ENCODE measurements around the gene SPOCK1.

The SPOCK1 gene

DNA sequence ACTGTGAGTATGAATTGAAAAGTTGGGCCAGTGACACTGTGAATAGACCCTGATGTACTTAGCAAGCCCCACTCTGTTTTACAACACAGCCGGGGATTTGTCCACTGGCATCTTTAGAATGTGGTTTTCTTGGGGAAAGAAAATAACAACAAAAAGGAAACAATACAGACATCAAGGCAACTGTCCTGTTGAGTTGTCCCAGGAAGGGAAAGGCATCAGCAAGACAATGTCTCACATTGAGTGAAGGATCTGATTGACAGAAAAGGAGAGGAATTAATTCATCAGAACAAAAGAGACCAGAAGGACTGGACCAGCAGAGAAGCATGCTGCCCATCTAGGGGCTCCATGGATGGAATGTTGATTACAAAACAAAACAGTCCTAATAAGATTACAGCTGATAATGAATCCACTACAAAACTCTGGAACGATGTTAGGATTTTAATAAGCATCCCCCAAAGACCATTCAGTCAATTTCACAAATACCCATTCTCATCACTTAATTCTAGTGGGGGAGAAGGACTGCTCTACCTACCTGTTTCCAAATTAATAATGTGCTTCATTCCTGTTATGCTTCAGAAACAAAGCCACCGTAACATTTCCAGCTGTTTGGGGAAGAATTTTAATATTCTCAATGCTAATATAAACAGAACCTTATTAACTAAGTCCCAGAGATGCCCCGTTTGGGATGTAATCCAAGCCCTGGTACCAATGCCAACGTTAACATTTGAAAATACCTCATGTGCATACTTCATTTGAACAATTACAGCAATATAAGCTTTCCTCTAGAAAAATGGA lies 298.0 kb downstream of the SPOCK1 start:
- no peak for DNase-seq (ENCODE audit: low read depth in 3 of 3)

DNA sequence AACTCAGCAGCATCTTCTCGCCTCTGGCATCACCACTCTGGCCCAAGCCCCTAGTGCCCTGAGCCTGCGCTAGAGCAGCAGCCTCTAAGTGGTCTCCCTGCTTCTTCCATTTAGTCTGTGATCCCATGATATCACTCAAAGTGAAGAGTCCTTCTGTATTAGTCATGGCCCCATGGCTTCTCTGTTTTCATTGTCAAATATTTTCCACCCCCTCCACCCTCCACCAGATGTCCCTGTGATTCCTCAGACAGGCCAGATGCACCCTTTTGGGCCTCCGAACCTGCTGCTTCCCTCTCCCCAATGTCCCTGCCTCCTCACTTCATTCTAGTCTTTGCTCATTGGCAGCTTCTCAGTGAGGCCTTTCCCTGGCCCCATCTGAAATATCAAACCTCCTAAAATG lies 299.2 kb downstream of the SPOCK1 start:
- no peak for DNase-seq (ENCODE audit: low read depth in 3 of 3)

DNA sequence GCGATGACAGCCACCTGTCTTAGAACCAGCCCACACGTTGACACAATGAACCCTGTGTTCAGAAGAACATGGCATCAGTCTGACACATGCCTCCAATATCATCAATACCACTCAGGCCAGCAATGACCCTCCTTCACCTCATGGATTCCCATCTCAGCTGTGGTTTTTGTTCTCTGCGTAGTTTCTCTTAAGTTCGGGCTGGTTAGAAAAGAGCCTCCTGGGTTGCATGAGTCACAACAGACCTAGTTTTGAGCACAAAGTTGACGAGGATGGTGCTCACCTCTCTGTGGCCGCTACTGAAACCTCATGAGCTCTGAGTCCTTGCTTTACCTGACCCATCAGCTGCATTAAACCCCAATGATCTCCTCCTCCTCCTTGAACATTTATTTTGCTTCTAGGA lies 299.9 kb downstream of the SPOCK1 start:
- no peak for DNase-seq (ENCODE audit: low read depth in 3 of 3)

GRCh38 chr5:137195483-137195882 lies 303.6 kb downstream of the SPOCK1 start:
- no peak for DNase-seq (ENCODE audit: low read depth in 3 of 3)

DNA sequence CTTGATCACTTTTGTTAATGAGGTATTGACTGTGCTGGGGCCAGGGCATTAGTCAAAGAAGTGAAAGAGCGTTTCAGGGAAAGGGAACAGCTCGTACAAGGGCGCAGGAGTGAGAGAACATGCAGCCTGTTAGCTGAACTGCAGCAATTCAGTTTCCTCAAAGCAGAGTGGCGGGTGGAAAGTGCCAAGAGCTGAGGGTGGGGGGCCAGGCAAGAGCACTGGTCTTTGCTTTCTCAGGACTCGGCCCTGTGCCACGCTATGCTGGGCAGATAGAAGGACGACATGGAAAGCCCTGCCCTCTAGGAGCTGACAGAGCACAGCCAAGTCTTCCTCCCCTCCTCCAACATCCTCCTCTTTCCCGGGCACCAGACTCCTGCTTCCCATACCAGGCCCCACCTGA lies 304.8 kb downstream of the SPOCK1 start:
- no peak for DNase-seq (ENCODE audit: low read depth in 3 of 3)

DNA sequence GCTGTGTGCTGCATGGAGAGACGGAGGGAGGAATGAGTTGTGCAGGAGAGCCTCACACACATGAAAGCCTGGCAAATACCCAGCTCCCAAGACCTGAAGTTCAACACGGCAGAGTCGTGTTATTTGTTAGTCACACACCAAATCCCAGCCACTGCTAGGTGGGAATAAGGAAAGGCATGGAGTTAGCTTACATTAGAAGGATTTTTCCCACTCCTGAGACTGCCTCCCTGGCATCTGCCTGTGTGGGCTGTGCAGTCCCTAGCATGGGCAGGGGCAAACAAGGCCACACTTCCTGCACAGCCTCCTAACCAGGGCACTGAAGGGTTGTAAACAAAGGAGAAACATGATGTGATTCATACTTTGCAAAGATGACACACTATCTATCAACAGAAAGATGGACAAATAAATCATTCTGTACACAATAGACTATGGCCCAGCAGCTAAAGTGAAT lies 306.8 kb downstream of the SPOCK1 start:
- DNase-seq (ENCODE audit: low read depth in 3 of 3) = no peak

DNA sequence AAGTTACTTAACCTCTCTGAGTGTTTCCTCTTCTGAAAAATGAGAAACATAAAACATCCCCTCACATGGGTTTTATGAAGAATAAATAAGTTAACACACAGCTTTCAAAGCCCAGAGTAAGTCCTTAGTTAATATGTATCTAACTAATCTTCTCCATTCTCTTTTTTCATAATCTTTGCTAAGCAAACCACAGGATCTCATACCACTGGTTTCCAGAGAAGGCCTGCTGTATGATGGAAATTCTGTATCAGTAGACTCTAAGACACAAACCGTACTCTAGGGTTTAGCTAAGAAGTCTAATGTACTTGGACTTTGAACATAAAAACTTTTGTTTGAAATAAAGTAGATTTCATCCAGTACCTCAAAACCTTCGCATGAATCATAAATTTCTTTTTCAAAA lies 307.9 kb downstream of the SPOCK1 start:
- no peak for DNase-seq (ENCODE audit: low read depth in 3 of 3)

DNA sequence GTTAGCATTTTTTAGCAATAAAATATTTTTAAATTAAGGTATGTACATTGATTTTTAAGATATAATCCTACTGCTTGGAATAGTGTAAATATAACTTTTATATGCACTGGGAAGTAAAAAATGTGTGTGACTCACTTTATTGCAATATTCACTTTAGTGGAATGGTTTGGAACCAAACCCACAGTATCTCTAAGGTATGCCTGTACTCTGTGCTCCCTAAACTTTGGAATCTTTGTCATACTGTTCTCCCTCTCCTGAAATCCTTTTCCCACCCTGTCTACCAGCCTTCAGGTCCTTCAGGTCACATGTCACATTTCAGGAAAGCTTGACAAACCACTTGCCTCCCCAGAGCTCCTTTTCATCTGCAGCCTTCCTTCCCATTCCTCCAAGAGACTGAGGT lies 308.7 kb downstream of the SPOCK1 start:
- DNase-seq (ENCODE audit: low read depth in 3 of 3) = no peak

DNA sequence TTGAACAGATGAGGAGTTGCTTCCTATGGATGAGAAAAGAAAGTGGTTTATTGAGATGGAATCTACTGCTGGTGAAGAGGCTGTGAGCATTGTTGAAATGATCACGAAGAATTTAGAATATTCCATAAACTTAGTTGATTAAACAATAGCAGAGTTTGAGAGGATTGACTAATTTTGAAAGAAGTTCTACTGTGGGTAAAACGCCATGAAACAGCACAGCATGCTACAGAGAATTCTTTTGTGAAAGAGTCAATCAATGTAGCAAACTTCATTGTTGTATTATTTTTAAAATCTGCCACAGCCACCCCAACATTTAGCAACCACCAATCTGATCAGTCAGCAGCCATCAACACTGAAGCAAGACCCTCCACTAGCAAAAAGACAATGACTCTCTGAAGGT lies 309.1 kb downstream of the SPOCK1 start:
- no peak for DNase-seq (ENCODE audit: low read depth in 3 of 3)

DNA sequence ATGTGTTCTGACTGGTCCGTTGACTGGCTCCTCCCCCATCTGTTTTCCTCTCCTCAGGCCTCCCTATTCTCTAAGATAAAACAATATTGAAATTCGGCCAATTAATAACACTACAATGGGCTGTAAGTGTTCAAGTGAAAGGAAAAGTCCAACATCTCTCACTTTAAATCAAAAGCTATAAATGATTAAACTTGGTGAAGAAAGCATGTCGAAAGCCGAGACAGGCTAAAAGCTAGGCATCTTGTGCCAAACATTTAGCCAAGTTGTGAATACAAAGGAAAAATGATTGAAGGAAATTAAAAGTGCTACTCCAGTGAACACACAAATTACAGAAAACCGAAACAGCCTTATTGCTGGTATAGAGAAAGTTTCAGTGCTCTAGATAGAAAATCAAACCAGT lies 310.6 kb downstream of the SPOCK1 start:
- no peak for DNase-seq (ENCODE audit: low read depth in 3 of 3)

- no peak for DNase-seq (ENCODE audit: low read depth in 3 of 3)
These were observed 312.2 kb downstream of the SPOCK1 start for GRCh38 chr5:137186759-137187461.

DNA sequence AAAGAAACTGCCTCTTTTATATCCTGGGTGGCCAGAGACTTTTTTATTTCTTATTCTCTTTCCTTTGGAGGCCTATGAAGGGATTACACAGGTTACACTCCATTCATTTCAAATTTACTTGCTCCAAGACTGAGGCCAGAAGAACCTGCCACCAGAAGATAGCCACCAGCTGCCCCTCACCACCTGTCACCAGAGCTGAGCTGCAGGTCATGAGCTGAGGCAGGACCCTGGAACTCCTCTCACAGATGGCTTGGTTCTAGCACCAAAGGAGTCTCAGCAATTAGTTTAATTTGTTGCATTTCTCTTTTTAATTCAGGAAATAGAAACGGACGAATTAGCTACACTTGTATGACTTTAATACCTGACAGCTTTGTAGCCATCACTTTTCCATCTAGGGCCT lies 313.9 kb downstream of the SPOCK1 start:
- DNase-seq (ENCODE audit: low read depth in 3 of 3) = no peak

- no peak for DNase-seq (ENCODE audit: low read depth in 3 of 3)
These were observed 314.4 kb downstream of the SPOCK1 start for GRCh38 chr5:137184734-137185133.

- no peak for DNase-seq (ENCODE audit: low read depth in 3 of 3)
These were observed 316.6 kb downstream of the SPOCK1 start for GRCh38 chr5:137182576-137182975.

DNA sequence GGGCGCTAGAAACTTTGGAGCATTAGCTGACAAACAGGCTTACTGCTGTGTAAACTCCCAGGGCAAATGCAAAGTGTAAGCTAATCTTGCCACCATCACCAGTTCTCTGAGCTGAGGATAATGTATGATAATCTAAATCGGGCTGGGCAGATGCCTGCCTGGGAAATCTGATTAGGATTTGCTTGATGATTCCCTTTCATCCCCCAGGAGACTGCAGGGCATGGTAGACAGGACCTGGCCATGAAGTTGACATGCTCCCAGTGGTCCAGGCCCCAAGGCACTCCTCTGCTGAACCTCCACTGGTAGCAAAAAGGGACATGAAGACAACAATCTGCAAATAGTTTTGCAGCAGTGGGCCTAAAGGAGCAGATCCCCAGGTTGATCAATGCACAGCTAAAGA lies 317.5 kb downstream of the SPOCK1 start:
- no peak for DNase-seq (ENCODE audit: low read depth in 3 of 3)

DNA sequence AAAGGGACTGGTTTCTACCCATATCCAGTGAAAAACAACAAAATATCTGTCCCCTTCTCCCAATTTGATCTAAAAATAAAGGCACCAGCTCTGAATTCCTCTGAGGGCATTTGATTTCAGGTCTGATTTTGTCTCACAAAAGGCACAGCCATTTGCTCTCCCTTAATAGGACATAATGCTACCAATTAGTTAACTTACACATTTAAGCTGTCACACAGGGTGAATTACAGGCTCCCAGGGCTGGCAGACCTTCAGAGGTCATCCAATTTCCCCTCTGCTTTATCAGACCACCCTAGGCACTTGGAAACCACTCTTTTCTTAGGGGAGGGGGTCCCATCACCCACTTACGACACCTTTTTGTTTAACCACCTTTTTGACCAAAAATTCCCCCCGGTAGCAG lies 319.9 kb downstream of the SPOCK1 start:
- no peak for DNase-seq (ENCODE audit: low read depth in 3 of 3)

- no peak for DNase-seq (ENCODE audit: low read depth in 3 of 3)
These were observed 322.5 kb downstream of the SPOCK1 start for GRCh38 chr5:137176609-137177008.

GRCh38 chr5:137176126-137176525 lies 323.0 kb downstream of the SPOCK1 start:
- DNase-seq (ENCODE audit: low read depth in 3 of 3) = no peak

GRCh38 chr5:137174196-137174595 lies 324.9 kb downstream of the SPOCK1 start:
- DNase-seq (ENCODE audit: low read depth in 3 of 3) = no peak

- DNase-seq (ENCODE audit: low read depth in 3 of 3) = no peak
These were observed 326.9 kb downstream of the SPOCK1 start for GRCh38 chr5:137172258-137172657.

DNA sequence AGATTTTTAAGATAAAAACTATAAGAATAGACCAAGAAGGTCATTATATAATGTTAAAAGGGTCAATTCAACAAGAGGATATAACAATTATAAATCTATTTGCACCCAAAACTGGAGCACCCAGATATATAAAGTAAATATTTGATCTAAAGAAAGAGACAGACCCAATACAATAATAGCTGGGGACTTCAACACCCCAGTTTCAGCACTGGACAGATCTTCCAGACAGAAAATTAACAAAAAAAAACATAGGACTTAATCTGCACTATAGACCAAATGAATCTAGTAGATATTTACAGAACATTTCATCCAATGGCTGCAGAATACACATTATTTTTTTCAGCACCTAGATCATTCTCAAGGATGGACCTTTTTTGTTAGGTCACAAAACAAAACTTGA lies 331.9 kb downstream of the SPOCK1 start:
- no peak for DNase-seq (ENCODE audit: low read depth in 3 of 3)

- no peak for DNase-seq (ENCODE audit: low read depth in 3 of 3)
These were observed 334.2 kb downstream of the SPOCK1 start for GRCh38 chr5:137164961-137165360.

DNA sequence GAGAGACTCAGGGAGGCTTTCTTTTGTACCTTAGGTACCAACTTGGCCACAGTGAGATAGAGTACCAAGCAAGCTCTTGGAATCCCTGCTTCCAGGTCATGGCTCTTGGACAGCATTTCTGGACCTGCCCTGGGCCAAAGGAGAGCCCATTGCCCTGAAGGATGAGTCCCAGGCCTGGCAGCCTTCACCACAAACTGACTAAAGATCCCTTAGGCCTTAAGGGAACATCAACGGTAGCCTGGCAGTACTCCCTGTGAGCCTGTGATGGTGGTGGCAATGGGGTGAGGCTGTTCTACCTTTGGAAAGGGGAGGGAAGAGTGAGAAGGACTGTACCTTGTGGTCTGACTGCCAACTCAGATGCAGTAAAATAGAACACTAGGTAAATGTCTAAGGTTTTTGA lies 334.6 kb downstream of the SPOCK1 start:
- DNase-seq (ENCODE audit: low read depth in 3 of 3) = no peak

Data from stimulated activated CD4-positive, alpha-beta T cell treated with anti-CD3 and anti-CD28 coated beads, TNF-alpha, amount 100 ng/mL, for 48 hours (primary cell).